ENCODE results near the gene HNF4A. TPM values are rescaled to one million over a fixed set of nuclear protein-coding genes. Genes with fewer than 3 reads are reported as not detected.

The HNF4A gene
- total and polyA plus RNA-seq, 2 donors (not counting 1 experiment from before 2014, with no cell fraction given) = not detected

GRCh38 chr20:44423480-44423879 is 68.0 kb downstream of the HNF4A start:
- DNase-seq (no peak), ATAC-seq (ENCODE audit: low read depth) (no peak)
- H3K4me2 ChIP-seq (replicated peaks; ENCODE audit: low read depth, low read length, poor library complexity, severe bottlenecking) = no peak overlapping the region
- Mint-ChIP-seq H3K9me3 (ENCODE audit: insufficient read depth) (no peaks in the 10 kb centered on the region), H3K27me3 (peaks cover 10% of the 10 kb centered on the region), H3K4me1 (no peaks in the 10 kb centered on the region), H3K27ac (no peak overlapping the region), H3K4me3 (no peak overlapping the region)
- 52% methylated on average over 2 of the region's 5 CpGs for WGBS (ENCODE audit: insufficient coverage)
- no peak overlapping the region for H2AFZ ChIP-seq (ENCODE audit: insufficient read depth, low read depth, low read length, poor library complexity, severe bottlenecking)
- ChIA-PET CTCF (no interaction called here), POLR2A (no interaction called here)
- no peaks in the 10 kb centered on the region for H4K20me1 ChIP-seq (ENCODE audit: control insufficient read depth, insufficient read depth, low read length, poor library complexity, severe bottlenecking)
- TF ChIP-seq EZH2 (IDR thresholded peaks at IDR 0.05; ENCODE audit: borderline replicate concordance, insufficient read depth, low read depth, low read length, poor library complexity, severe bottlenecking) (no peak), CTCF (IDR thresholded peaks at IDR 0.05) (no peak)
- intact Hi-C loops (cut with micrococcal nuclease) = no loop called here
- H3K36me3 ChIP-seq (replicated peaks in 1 of 2; ENCODE audit: control extremely low read depth in 1 of 2, control insufficient read depth in 1 of 2, extremely low read depth in 1 of 2, insufficient read depth in 2 of 2, low read length in 1 of 2) = no peaks in the 10 kb centered on the region
- no peak overlapping the region for H3K27ac ChIP-seq (ENCODE audit: low read length in 2 of 2)
- peaks cover 0 to 7% (median 0%) of the 10 kb centered on the region in 4 experiments for H3K27me3 ChIP-seq (replicated peaks in 1 of 4; ENCODE audit: control extremely low read depth in 1 of 4, control insufficient read depth in 3 of 4, insufficient read depth in 4 of 4, low read length in 3 of 4)
- no peak overlapping the region for H3K9ac ChIP-seq (ENCODE audit: low read length)
- no peaks in the 10 kb centered on the region for H3K79me2 ChIP-seq (ENCODE audit: control insufficient read depth, insufficient read depth, low read length)
- H3K9me3 ChIP-seq (ENCODE audit: control extremely low read depth in 1 of 3, control insufficient read depth in 2 of 3, insufficient read depth in 1 of 3, low read length in 2 of 3) = no peaks in the 10 kb centered on the region
- H3K4me3 ChIP-seq (ENCODE audit: control extremely low read depth in 1 of 5, extremely low read depth in 1 of 5, insufficient read depth in 1 of 5, low read depth in 2 of 5, low read length in 4 of 5) = no peak overlapping the region
- H3K4me1 ChIP-seq (ENCODE audit: control insufficient read depth in 2 of 2, insufficient read depth in 2 of 2, low read length in 2 of 2) = no peaks in the 10 kb centered on the region

GRCh38 chr20:44424039-44424495 is 68.6 kb downstream of the HNF4A start:
- H3K27ac Mint-ChIP-seq = no peak overlapping the region
- intact Hi-C loops (cut with micrococcal nuclease) = no loop called here
- TF ChIP-seq CTCF (IDR thresholded peaks at IDR 0.05) (no peak), EZH2 (IDR thresholded peaks at IDR 0.05; ENCODE audit: borderline replicate concordance, insufficient read depth, low read depth, low read length, poor library complexity, severe bottlenecking) (no peak)
- Histone ChIP-seq H3K4me1 (ENCODE audit: control insufficient read depth in 2 of 2, insufficient read depth in 2 of 2, low read length in 2 of 2) (no peaks in the 10 kb centered on the region), H4K20me1 (ENCODE audit: control insufficient read depth, insufficient read depth, low read length, poor library complexity, severe bottlenecking) (no peaks in the 10 kb centered on the region), H3K4me3 (ENCODE audit: control extremely low read depth in 1 of 5, extremely low read depth in 1 of 5, insufficient read depth in 1 of 5, low read depth in 2 of 5, low read length in 4 of 5) (no peak overlapping the region), H3K79me2 (ENCODE audit: control insufficient read depth, insufficient read depth, low read length) (no peaks in the 10 kb centered on the region), H3K9ac (ENCODE audit: low read length) (no peak overlapping the region), H3K27me3 (replicated peaks in 1 of 4; ENCODE audit: control extremely low read depth in 1 of 4, control insufficient read depth in 3 of 4, insufficient read depth in 4 of 4, low read length in 3 of 4) (peaks cover 0 to 7% (median 0%) of the 10 kb centered on the region in 4 experiments), H3K36me3 (replicated peaks in 1 of 2; ENCODE audit: control extremely low read depth in 1 of 2, control insufficient read depth in 1 of 2, extremely low read depth in 1 of 2, insufficient read depth in 2 of 2, low read length in 1 of 2) (no peaks in the 10 kb centered on the region), H2AFZ (ENCODE audit: insufficient read depth, low read depth, low read length, poor library complexity, severe bottlenecking) (no peak overlapping the region), H3K4me2 (replicated peaks; ENCODE audit: low read depth, low read length, poor library complexity, severe bottlenecking) (no peak overlapping the region), H3K9me3 (ENCODE audit: control extremely low read depth in 1 of 3, control insufficient read depth in 2 of 3, insufficient read depth in 1 of 3, low read length in 2 of 3) (no peaks in the 10 kb centered on the region), H3K27ac (ENCODE audit: low read length in 2 of 2) (no peak overlapping the region)
- DNase-seq (no peak), ATAC-seq (ENCODE audit: low read depth) (no peak)
- no peaks in the 10 kb centered on the region for H3K9me3 Mint-ChIP-seq (ENCODE audit: insufficient read depth)
- WGBS (ENCODE audit: insufficient coverage) = 91% methylated on average over 14 of the region's 14 CpGs
- H3K27me3 Mint-ChIP-seq = peaks cover 10% of the 10 kb centered on the region
- H3K4me1 Mint-ChIP-seq = no peaks in the 10 kb centered on the region
- POLR2A ChIA-PET = no interaction called here
- no peak overlapping the region for H3K4me3 Mint-ChIP-seq
- CTCF ChIA-PET = no interaction called here

All from B cell (primary cell).